Right renal pelvis (tissue), 4 donors: Measurements from ENCODE around the gene HEMK1. TPM values are rescaled to one million over a fixed set of nuclear protein-coding genes. Genes with fewer than 3 reads are reported as not detected.

Source experiments
- DNase-seq, 4 donors: peaks; one replicate each; pipeline ENCODE4 v3.0.0-alpha.2; 2013; ENCODE audit warnings: low read depth in 4 of 4, low spot score in 3 of 4, missing footprints in 1 of 4
- polyA plus RNA-seq, 4 donors: library from polyadenylated mRNA; unstranded; fragments of 120-200 nt; gene quantifications; one replicate each; pipeline ENCODE4 v1.2.1, GENCODE V29; 2013; ENCODE audit not compliant: insufficient read length in 4 of 4

Gene HEMK1
- polyA plus RNA-seq, 4 donors = 21.9 to 27.6 (median 23.4) TPM

- DNase-seq = no peak
Observed at GRCh38 chr3:50599115-50599715, 29.9 kb downstream of the HEMK1 start.

- no peak for DNase-seq
Observed at GRCh38 chr3:50599716-50600118, 30.4 kb downstream of the HEMK1 start.

GRCh38 chr3:50600141-50600753, 30.9 kb downstream of the HEMK1 start:
- no peak for DNase-seq

- peak; percentile 76 to 91 (median 86) for DNase-seq
Observed at GRCh38 chr3:50600841-50601591, 31.7 kb downstream of the HEMK1 start.

- no peak for DNase-seq
Observed at GRCh38 chr3:50602595-50603191, 33.4 kb downstream of the HEMK1 start.

GRCh38 chr3:50603261-50604109, 34.2 kb downstream of the HEMK1 start:
- no peak for DNase-seq

- DNase-seq = no peak
Observed at GRCh38 chr3:50604110-50604621, 34.8 kb downstream of the HEMK1 start.

- DNase-seq = no peak
Observed at GRCh38 chr3:50604628-50605588, 35.6 kb downstream of the HEMK1 start.

GRCh38 chr3:50605901-50606326, 36.6 kb downstream of the HEMK1 start:
- no peak for DNase-seq

- no peak for DNase-seq
Observed at GRCh38 chr3:50606596-50606995, 37.3 kb downstream of the HEMK1 start.

- DNase-seq = no peak
Observed at GRCh38 chr3:50607271-50608091, 38.2 kb downstream of the HEMK1 start.

GRCh38 chr3:50608278-50608677, 39.0 kb downstream of the HEMK1 start:
- no peak for DNase-seq

- no peak for DNase-seq
Observed at GRCh38 chr3:50609071-50609762, 39.9 kb downstream of the HEMK1 start.

GRCh38 chr3:50609763-50610085, 40.4 kb downstream of the HEMK1 start:
- DNase-seq = no peak

- no peak for DNase-seq
Observed at GRCh38 chr3:50610181-50610971, 41.1 kb downstream of the HEMK1 start.

GRCh38 chr3:50610992-50611463, 41.7 kb downstream of the HEMK1 start:
- no peak for DNase-seq
